Measurements from ENCODE around the gene RRAS.

The RRAS gene

DNA sequence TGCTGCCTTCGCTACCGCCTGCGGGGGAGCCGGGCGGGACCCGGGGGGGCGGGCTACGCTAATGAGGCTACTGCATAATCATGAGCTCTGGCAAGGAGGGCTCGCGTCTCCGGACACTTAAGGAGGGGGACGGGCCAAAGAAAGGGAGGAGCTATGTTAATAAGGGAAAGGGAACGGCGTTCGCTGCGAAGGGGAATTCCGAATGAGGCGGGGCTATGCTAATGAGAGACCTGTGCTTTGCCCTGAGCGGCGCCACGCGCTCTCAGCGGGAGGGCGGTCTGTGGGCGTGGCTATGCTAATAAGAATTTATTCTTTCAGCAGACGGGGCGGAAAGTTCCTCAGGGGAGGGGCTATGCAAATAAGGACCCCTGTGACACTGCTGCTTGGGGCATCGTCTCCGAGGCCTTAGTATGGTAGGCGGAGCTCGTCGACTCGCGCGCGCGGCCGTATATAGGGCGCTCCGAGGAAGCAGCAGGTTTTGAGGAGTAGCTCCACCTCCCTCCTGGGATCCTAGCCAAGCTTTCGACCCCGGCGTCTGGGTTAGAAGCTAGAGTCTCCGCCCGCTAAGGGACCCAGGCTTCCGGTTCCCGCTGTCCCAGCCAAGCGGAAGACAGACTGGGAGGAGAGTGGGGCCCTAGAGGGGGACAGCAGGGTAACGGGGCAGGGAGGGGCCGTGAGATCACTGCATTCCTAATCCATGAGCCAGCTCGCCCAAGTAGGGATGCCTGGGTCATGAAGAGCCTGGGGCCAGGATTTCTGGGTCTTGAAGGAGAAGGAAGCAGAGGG lies at the start of gene RRAS:
TSS of gene RRAS (minus strand) at position 31 of the 786 bp plus-strand sequence. CDS start 45 bp downstream, outside the sequence.
- ATAC-seq (ENCODE audit: low read depth) (peak; percentile 73), DNase-seq (ENCODE audit: low spot score) (peak; percentile 99)
- Histone ChIP-seq H3K27ac (ENCODE audit: poor library complexity, severe bottlenecking) (peak within 1 kb of the TSS; percentile 99), H3K4me1 (ENCODE audit: insufficient read depth, poor library complexity, severe bottlenecking) (no peaks in the 10 kb centered on the region), H3K27me3 (ENCODE audit: insufficient read depth, poor library complexity, severe bottlenecking) (no peaks in the 10 kb centered on the region), H3K36me3 (ENCODE audit: low read depth) (peaks cover 9% of the 10 kb centered on the region), H3K4me3 (ENCODE audit: severe bottlenecking) (peak within 1 kb of the TSS; percentile 59), H3K9me3 (ENCODE audit: severe bottlenecking) (no peaks in the 10 kb centered on the region)
- TF ChIP-seq, protein P1, sequence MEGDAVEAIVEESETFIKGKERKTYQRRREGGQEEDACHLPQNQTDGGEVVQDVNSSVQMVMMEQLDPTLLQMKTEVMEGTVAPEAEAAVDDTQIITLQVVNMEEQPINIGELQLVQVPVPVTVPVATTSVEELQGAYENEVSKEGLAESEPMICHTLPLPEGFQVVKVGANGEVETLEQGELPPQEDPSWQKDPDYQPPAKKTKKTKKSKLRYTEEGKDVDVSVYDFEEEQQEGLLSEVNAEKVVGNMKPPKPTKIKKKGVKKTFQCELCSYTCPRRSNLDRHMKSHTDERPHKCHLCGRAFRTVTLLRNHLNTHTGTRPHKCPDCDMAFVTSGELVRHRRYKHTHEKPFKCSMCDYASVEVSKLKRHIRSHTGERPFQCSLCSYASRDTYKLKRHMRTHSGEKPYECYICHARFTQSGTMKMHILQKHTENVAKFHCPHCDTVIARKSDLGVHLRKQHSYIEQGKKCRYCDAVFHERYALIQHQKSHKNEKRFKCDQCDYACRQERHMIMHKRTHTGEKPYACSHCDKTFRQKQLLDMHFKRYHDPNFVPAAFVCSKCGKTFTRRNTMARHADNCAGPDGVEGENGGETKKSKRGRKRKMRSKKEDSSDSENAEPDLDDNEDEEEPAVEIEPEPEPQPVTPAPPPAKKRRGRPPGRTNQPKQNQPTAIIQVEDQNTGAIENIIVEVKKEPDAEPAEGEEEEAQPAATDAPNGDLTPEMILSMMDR (IDR thresholded peaks at IDR 0.05; ENCODE audit: poor library complexity, severe bottlenecking): no peak

DNA sequence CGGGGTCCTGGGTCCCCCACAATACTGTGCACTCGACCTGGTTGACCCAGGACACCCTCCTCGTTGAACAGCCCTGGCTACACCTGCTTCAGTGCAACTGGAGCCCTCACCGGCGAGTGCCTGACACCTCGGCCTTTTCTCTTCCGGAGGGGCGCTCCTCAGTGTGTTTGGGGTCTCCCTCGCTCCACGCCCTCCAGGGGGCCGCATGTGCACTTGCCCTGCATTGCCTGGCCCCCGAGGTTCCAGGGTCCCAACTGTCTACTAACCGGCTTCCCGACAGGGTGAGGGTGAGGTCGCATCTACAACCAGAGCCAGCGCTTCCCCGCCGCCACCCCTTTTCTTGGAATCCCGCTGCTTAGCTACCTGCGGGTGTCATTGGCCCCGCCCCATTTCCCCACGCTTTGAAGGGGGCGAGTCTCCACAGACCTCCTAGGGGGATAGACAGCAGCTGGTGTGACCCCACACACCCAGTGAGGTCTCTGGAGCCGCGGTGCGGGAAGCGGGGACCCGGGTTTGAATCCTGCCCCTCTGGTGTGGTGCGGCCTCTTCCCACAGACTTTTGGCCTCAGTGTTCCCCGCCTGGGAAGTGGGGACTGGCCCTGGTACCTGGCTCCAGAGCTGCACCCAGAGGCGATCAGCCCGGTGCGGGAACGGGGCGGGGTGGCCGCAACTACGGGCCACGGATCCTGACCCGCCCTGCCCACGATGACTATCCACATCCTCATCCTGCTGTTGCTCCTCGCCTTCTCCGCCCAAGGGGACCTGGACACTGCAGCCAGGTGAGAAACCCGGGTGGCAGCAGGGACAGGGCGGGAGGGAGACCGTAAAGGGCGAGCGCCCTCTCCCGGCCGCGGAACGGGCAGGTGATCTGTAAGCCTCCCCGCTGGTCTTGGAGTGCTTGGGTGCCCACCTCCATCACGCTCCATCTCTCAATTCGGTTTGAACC lies 49.5 kb upstream of the RRAS start, which contains the start of gene ADM5:
TSS of gene ADM5 (plus strand) at position 462 of the 946 bp plus-strand sequence. CDS start at position 706, 244 bp downstream.
- Histone ChIP-seq H3K4me1 (ENCODE audit: insufficient read depth, poor library complexity, severe bottlenecking) (no peaks in the 10 kb centered on the region), H3K9me3 (ENCODE audit: severe bottlenecking) (no peaks in the 10 kb centered on the region), H3K36me3 (ENCODE audit: low read depth) (peaks cover 21% of the 10 kb centered on the region), H3K4me3 (ENCODE audit: severe bottlenecking) (peak within 1 kb of the TSS; percentile 40), H3K27ac (ENCODE audit: poor library complexity, severe bottlenecking) (peak within 1 kb of the TSS; percentile 29), H3K27me3 (ENCODE audit: insufficient read depth, poor library complexity, severe bottlenecking) (no peaks in the 10 kb centered on the region)
- TF ChIP-seq, protein P1 (IDR thresholded peaks at IDR 0.05; ENCODE audit: poor library complexity, severe bottlenecking): peak; percentile 62
- ATAC-seq (ENCODE audit: low read depth): peak; percentile 30
- DNase-seq (ENCODE audit: low spot score): peak; percentile 68

DNA sequence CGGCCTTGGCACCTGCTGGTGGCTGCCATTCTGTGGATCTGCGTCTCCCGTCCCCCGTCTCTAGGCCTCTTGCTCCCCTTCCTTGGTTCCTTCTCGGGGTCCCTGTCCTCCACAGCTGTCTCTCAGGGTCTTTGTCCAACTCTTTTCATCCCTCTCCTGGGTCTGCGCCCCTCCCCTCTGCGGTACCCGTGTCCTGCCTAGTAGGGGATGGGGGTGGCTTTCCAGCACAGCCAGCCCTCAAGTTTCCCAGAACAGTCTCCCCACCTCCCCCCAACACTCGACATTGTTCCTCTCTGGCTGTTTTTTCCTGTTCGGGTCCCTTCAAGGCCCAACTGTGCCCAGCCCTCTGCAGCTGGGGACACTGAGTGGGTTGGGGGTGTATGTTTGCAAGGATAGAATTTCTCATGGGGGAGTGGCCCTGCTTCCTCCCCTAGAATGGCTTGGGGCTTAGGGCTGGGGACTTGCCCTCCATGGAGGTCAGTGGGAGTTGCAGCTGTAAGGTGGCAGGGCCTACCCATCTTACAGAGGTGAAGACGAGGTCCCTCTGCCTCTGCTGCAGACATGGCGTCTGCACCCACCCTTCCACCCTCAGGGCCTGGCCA lies 48.7 kb upstream of the RRAS start:
- DNase-seq (ENCODE audit: low spot score): no peak
- peaks cover 29% of the 10 kb centered on the region for H3K36me3 ChIP-seq (ENCODE audit: low read depth)
- no peak for ATAC-seq (ENCODE audit: low read depth)
- H3K4me3 ChIP-seq (ENCODE audit: severe bottlenecking): no peak overlapping the region
- H3K27ac ChIP-seq (ENCODE audit: poor library complexity, severe bottlenecking): no peak overlapping the region
- no peaks in the 10 kb centered on the region for H3K27me3 ChIP-seq (ENCODE audit: insufficient read depth, poor library complexity, severe bottlenecking)
- TF ChIP-seq, protein P1 (IDR thresholded peaks at IDR 0.05; ENCODE audit: poor library complexity, severe bottlenecking): no peak
- H3K9me3 ChIP-seq (ENCODE audit: severe bottlenecking): no peaks in the 10 kb centered on the region
- no peaks in the 10 kb centered on the region for H3K4me1 ChIP-seq (ENCODE audit: insufficient read depth, poor library complexity, severe bottlenecking)

DNA sequence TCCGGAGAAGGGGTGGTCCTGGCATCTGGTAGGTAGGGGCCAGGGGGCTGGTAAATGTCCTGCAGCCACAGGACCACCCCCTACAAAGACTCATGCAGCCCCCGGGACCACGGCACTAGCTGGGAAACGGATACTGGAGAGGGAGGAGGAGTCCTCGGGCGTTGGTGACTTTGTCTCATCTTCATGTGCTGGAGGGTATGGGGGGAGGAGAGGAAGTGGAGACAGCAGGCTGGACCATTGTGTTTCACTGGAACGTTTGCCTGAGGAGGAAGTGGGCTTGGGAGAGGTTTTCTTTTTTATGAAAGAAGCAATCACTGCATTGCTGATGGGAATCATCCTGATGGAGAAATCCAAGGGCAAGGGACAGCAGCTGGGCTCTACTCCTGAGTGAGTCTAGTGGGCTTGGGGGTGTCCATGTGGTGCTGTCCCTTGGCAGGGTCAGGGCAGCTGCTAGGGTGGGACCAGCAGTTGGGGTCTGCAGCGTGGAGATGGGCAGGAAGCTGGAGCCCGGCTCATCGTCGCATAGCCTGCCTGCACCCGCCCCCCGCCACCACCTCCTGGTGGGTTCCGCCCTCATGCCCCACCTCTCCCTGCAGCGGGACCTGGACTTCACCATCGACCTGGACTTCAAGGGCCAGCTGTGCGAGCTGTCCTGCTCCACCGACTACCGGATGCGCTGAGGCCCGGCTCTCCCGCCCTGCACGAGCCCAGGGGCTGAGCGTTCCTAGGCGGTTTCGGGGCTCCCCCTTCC lies 47.8 kb upstream of the RRAS start:
- Histone ChIP-seq H3K9me3 (ENCODE audit: severe bottlenecking) (no peaks in the 10 kb centered on the region), H3K27ac (ENCODE audit: poor library complexity, severe bottlenecking) (no peak overlapping the region), H3K36me3 (ENCODE audit: low read depth) (peaks cover 33% of the 10 kb centered on the region), H3K4me3 (ENCODE audit: severe bottlenecking) (no peak overlapping the region), H3K4me1 (ENCODE audit: insufficient read depth, poor library complexity, severe bottlenecking) (no peaks in the 10 kb centered on the region), H3K27me3 (ENCODE audit: insufficient read depth, poor library complexity, severe bottlenecking) (no peaks in the 10 kb centered on the region)
- DNase-seq (ENCODE audit: low spot score) (no peak), ATAC-seq (ENCODE audit: low read depth) (no peak)
- TF ChIP-seq, protein P1 (IDR thresholded peaks at IDR 0.05; ENCODE audit: poor library complexity, severe bottlenecking): no peak
